Left cardiac atrium (tissue), 4 donors: Measurements from ENCODE around the gene PRKCH. TPM values are rescaled to one million over a fixed set of nuclear protein-coding genes. Genes with fewer than 3 reads are reported as not detected.

Experiments
- ATAC-seq, 2 donors: fragments of 200-7000 bp; cut with Tn5 transposase; one replicate each; pipeline ENCODE4 v1.9.1; 2020; ENCODE audit warnings: mild to moderate bottlenecking in 2 of 2, moderate library complexity in 2 of 2
- DNase-seq: peaks from one replicate; pipeline ENCODE4 v3.0.0-alpha.2; 2020
- intact Hi-C, 2 donors: fragments of 100-400 bp; cut with DNase I; formaldehyde crosslinking; loops; one replicate each; pipeline versions ENCODE4 v1.14.1 to v1.15.1; 2022 to 2023
- long read RNA-seq: library from polyadenylated mRNA; unstranded; transcript quantifications from one replicate; pipeline ENCODE4 v2.0.0, GENCODE V29; 2021
- total RNA-seq, 2 donors: library from RNA; stranded (reverse); fragmentation: NEBNext Ultra II Directional; extraction: Animal tissue kit (Norgen Biotek cat#: 25700); gene quantifications; one replicate each; pipeline ENCODE4 v1.2.1, GENCODE V29; 2021
- donor health status: DM: no; HTN: yes; CAD: no.
- donor health status: DM: no; HTN: yes; CAD: no; lungs with severe emphysema.
- donor health status: DM: yes; HTN: yes; CAD: no.
- donor health status: Dilated cardiomyopathy.

Gene PRKCH
- 10 to 100 TPM; 17.6 to 34.8 TPM for total RNA-seq
- long read RNA-seq, transcript PRKCH-201 (14 exons, 3,582 nt): major isoform, 24 of 32 reads
- long read RNA-seq, partial matches to known transcripts: 4 of 32 reads
- long read RNA-seq, other reads (novel, unspliced or antisense): 4 of 32 reads

- DNase-seq (peak; percentile 87), ATAC-seq (peak; percentile 83 to 88)
- intact Hi-C loops: loop anchor here in 1 of 2 donors (10.0 kb wide), 1 partner anchor 133 kb away; no protein-coding TSS in a partner anchor
Observed at GRCh38 chr14:61321385-61322010, at the start of gene PRKCH. TSS of gene PRKCH (plus strand) at chr14:61321579. CDS start at chr14:61322102, 523 bp downstream.

GRCh38 chr14:61277232-61277631 lies 44.1 kb upstream of the PRKCH start:
- intact Hi-C loops: no loop called here
- ATAC-seq (no peak), DNase-seq (no peak)

DNA sequence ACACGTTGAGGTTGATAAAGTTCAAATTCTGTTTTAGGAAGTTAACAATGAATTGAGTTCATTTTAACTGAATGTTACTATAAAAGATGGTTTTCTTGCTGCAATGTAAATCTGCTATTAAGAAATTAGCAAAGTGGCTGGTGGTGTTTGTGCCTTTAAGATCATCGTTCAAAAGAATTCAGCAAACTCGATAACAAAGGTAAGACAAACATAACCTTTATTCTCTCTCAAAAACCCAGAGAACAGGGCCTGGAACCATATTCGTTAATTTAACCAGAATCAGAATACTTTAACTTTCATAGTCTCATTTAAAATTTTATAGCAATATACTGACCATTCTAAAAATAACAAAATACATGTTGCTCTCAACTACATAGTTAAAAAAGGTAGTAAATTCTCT lies 43.6 kb upstream of the PRKCH start:
- no peak for ATAC-seq
- no peak for DNase-seq
- intact Hi-C loops: no loop called here

- no peak for DNase-seq
- intact Hi-C loops: no loop called here
- no peak for ATAC-seq
Observed at GRCh38 chr14:61279082-61279481, 42.3 kb upstream of the PRKCH start.

DNA sequence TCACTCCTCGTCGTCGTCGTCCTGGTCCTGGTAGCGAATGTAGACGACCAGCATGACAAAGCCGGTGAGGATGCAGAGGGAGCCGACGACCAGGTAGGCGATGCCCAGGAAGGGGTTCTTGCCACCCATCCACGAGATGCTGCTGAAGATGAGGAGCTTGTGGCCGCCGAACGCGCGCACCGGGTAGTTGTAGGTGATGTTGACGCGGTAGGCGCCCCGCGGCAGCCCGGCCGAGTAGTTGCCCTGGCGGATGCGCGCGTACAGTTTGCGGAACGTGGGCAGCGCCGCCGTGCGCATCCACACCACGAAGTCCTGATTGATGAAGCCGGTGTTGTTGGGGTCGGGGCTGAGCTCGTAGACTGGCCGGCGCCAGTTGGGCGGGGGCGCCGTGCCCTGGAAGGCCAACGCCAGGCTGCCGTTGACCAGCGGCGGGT lies 41.3 kb upstream of the PRKCH start:
- DNase-seq (no peak), ATAC-seq (peak; percentile 16 to 46)
- intact Hi-C loops: no loop called here

DNA sequence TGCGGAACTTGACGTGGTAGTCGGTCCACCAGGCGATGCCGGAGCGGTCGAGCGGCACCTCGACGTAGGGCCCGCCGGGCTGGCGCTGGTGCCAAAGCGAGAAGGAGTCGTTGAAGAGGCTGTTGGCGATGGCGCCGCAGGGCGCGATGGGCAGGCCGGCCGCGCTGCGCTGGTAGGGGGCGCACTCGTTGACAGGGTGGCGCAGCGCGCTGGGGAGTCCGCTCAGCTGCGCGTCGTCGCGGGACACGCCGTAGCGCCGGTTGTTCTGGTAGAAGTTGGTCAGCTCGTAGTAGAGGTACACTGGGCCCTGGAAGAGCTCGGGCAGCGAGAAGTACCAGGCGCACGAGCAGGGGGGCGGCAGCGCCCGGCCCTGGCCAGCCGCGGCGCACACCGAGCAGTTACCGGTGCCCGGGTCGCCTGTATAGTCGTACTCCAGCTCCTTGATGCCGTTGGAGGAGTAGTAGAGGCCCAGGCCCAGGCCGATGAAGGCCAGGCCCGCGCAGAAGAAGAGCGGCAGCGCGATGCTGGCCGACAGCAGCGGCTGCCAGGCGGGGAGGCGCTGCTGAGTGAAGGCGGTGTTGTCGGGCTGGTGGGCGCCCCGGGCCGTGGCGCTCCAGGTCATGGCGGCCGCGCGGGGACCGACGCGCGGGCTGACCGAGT lies 40.7 kb upstream of the PRKCH start:
- peak; percentile 78 for DNase-seq
- ATAC-seq: peak; percentile 85 to 89
- intact Hi-C loops: no loop called here

- DNase-seq (peak; percentile 23), ATAC-seq (peak in 1 of 2 donors; percentile 10)
- intact Hi-C loops: no loop called here
Observed at GRCh38 chr14:61281186-61281947, 40.0 kb upstream of the PRKCH start, which contains the start of gene TMEM30B. TSS of gene TMEM30B (minus strand) at chr14:61281338. CDS start at chr14:61281147, 191 bp downstream.

DNA sequence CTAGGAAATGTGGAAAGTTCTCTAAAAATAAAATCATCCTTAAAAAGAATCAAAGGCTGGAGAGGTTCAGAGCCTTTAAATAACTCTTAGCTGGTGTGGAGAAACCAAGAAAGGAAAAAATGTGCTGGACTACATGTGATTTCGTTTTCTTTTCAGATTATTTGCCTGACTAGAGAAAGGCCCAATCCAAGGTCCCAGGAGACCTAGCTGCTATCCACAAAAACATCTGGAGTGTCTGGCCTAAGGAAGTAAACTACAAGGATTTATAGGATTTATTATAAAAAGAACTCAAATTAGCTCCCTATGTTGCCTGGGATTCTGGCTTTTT lies 39.5 kb upstream of the PRKCH start:
- intact Hi-C loops: no loop called here
- DNase-seq (no peak), ATAC-seq (no peak)

GRCh38 chr14:61282746-61283145 lies 38.6 kb upstream of the PRKCH start:
- intact Hi-C loops: no loop called here
- ATAC-seq: no peak

DNA sequence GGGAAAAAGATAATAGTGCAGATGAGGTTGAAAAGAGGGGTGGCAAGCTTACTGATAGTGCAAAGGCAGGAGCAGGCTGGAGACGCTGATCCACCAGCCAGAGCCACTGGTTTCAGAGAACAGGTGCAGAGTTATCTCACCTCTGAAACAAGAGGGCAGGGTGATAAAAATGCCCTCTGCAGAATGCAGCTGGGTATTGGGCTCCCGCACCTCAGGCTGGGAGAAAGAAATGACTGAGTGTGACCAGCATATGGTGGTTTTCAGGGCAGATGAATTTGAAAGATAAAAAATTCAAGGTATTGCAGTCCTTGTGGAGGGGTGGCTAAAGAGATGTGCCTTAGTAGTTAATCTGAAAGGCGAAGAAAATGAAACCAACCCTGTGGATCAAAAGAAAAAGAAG lies 37.4 kb upstream of the PRKCH start:
- ATAC-seq (no peak), DNase-seq (no peak)
- intact Hi-C loops: no loop called here

More at GRCh38 chr14:61282746-61283145, 38.6 kb upstream of the PRKCH start:
- no peak for DNase-seq

DNA sequence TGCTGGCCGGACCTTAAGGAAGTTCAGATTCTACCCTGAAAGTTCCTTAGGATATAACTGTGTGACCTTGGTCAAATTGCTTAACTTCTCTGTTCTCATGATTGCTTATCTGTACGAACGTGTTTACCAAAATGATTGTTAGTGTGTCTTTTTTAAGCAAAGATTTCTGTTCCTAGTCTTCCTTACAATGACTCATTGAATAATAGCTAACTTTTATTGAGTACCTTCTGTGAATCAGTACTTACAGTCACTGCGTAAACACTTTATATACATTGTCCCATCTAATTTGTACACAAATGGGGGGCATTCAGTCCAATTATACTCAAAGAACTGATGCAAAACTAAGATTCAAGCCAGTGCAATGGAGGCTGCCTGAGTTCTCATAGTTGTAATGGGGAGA lies 36.0 kb upstream of the PRKCH start:
- intact Hi-C loops: no loop called here

DNA sequence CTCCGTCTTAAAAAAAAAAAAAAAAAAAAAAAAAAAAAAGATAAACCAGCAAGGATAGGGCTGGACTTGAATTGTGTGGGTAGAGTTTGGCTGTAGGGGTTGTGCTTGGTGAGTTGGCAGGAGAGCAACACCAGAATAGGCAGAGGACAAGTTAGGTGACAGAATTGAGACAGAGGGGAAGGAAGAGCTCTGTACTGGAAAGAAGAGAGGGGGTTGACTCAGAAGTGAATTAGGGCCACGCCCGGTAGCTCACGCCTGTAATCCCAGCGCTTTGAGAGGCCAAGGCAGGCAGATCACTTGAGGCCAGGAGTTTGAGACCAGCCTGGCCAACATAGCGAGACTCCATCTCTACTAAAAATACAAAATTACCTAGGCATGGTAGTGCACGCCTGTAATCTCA lies 34.2 kb upstream of the PRKCH start:
- intact Hi-C loops: no loop called here
- no peak for ATAC-seq
- no peak for DNase-seq

More for the DNA sequence above, 36.0 kb upstream of the PRKCH start:
- DNase-seq (no peak), ATAC-seq (no peak)

DNA sequence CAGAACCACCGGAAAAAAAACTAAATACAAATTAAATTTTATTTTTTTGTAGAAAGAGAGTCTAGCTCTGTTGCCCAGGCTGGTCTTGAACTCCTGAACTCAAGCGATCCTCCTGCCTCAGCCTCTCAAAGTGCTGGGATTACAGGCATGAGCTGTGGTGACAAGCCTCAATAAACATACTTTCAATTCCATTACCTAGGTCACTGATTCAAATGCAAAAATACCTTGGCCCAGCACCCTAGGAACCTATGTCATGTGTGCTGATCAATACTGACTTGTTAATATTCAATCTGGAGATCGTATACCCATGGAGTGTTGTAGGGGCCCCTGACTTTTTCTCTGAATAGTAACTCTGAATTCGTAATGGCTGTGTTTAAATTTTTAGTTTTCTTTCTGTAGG lies 33.2 kb upstream of the PRKCH start:
- ATAC-seq (no peak), DNase-seq (no peak)
- intact Hi-C loops: no loop called here

DNA sequence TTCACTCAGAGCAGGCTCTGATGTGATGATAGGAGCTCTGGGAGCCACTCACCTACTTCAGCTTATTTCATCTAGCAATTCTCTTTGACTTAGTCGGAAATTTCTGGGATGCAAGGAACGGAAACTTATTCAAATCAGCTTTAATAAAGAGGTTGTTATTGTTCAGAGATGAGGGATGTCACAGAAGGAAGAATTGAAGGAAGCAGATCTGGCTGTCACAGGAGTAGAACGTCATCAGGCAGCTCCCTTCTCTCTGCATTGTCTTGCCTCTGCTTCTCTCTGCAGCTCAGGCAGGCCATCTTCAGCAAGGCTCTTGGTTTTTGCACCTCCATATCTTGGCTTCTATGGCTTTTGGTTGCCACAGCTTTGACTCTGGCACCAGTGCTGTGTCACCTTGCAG lies 32.7 kb upstream of the PRKCH start:
- intact Hi-C loops: no loop called here
- no peak for ATAC-seq
- no peak for DNase-seq

GRCh38 chr14:61290701-61291100 lies 30.7 kb upstream of the PRKCH start:
- DNase-seq (no peak), ATAC-seq (no peak)
- intact Hi-C loops: loop anchor here (10.0 kb wide), 3 partner anchors 164 to 834 kb away; no protein-coding TSS in a partner anchor

DNA sequence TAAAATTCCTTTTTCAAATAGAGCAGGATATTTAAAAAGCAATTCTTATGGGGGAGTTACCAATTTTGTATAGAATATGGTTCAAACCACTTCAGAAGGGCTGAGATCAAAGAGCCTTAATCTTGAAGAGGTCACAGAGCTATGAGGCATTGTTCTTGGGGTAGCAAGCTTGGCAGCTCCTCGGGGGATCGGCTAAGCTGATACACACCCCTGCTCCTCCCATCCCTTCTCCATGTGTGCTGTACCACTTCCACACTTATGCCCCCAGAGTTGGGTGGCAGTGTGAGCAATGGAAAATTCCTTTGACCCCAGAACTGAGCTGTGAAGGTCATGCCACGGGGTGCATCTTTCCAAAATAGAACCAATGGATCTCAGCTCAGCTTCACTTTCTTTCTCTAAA lies 25.2 kb upstream of the PRKCH start:
- DNase-seq (no peak), ATAC-seq (no peak)
- intact Hi-C loops: loop anchor here (2.0 to 10.0 kb wide), 5 partner anchors 159 to 829 kb away; no protein-coding TSS in a partner anchor

DNA sequence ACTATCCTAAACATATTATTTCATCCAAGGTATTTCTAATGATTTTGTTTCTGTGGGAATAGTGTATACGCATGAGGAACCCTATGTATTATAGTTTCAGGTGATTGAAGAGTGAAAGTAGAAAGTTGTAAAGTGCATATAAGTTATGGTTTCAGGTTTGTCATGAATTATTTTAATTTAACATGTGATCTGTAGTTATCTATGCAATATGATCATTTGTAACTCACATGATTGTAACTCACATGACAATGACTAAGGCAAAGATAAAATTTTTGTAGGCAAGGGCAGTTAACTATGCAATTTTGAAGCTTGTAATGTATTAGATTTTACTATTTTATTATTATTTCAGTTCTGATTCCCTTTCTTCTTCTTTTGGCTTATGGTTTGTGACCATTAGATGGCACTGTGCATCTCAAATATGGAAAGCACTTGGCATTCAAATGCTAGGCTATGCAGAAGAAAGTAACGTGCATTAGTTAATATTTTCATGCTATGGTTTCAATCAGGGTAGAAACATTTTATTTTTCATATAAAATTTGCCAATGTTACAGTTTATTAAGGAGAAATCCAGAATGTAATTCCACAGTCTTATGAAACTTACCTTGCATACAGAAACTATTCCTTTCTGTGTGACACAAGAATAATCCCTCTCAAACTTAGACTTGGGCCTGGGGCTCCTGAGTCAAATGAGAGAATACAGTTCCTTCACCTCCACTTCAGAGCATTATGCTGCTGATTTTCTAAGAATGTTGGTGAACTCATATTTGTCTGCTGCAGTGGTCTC lies 24.5 kb upstream of the PRKCH start:
- DNase-seq (no peak), ATAC-seq (peak; percentile 27 to 53)
- intact Hi-C loops: loop anchor here (2.0 to 10.0 kb wide), 5 partner anchors 158 to 828 kb away; no protein-coding TSS in a partner anchor

- intact Hi-C loops: loop anchor here (2.0 to 10.0 kb wide), 5 partner anchors 157 to 827 kb away; no protein-coding TSS in a partner anchor
- ATAC-seq (no peak), DNase-seq (no peak)
Observed at GRCh38 chr14:61297581-61297980, 23.8 kb upstream of the PRKCH start.

DNA sequence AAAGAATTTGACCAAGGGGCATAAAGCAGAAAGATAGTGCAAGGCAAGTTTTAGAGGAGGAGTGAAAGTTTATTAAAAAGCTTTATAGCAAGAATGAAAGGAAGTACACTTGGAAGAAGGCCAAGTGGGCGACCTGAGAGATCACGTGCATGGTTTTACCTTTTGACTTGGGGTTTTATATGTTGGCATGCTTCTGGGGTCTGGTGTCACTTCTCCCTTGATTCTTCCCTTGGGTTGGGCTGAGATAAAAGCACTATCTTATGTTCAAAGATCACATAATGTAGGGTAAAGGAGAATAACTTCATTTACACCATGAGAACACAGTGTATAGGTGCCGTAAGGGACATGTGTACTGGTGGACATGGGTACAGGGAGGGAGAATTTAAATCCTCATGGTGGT lies 22.6 kb upstream of the PRKCH start:
- DNase-seq: no peak
- ATAC-seq: no peak
- intact Hi-C loops: loop anchor here (5.0 to 10.0 kb wide), 4 partner anchors 156 to 826 kb away; no protein-coding TSS in a partner anchor
